Endothelial cell of coronary artery (primary cell): ENCODE data around the gene HOXD13. TPM values are rescaled to one million over a fixed set of nuclear protein-coding genes. Genes with fewer than 3 reads are reported as not detected.

ENCODE experiments used
- total RNA-seq: library from RNA; depleted of rRNA; stranded (reverse); fragments of >200 nt; gene quantifications from 2 replicates; pipeline ENCODE4 v1.2.3, GENCODE V29; 2014

HOXD13 gene
- not detected in 2 replicates for total RNA-seq

GRCh38 chr2:176092270-176093144 is at the start of gene HOXD13:
Gene HOXD13 (plus strand): TSS chr2:176092721. CDS start chr2:176092891, 170 bp downstream.

GRCh38 chr2:176083796-176084261 is 8.7 kb upstream of the HOXD13 start, which contains the start of gene EVX2:
Gene EVX2 (minus strand): TSS chr2:176083962. CDS start chr2:176083776, 186 bp downstream.

DNA sequence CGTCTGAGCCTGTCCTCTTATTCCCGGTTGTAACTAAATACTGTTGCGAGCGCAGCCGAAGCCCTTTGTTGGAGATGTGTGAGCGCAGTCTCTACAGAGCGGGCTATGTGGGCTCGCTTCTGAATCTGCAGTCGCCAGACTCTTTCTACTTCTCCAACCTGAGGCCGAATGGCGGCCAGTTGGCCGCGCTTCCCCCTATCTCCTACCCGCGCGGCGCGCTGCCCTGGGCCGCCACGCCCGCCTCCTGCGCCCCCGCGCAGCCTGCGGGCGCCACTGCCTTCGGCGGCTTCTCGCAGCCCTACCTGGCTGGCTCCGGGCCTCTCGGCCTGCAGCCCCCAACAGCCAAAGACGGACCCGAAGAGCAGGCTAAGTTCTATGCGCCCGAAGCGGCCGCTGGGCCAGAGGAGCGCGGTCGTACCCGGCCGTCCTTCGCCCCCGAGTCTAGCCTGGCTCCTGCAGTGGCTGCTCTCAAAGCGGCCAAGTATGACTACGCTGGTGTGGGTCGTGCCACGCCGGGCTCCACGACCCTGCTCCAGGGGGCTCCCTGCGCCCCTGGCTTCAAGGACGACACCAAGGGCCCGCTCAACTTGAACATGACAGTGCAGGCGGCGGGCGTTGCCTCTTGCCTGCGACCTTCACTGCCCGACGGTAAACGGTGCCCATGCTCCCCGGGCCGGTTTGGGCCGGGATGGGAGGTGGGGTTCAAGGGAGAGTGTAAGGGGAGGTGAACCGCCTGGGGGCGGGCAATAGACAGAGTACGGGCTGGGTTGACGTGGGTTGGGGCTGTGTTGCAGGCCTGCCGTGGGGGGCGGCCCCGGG is 7.4 kb downstream of the HOXD13 start, which contains the start of gene HOXD12:
TSS of gene HOXD12 (plus strand) at position 68 of the 819 bp plus-strand sequence. CDS start at position 75, 7 bp downstream.

DNA sequence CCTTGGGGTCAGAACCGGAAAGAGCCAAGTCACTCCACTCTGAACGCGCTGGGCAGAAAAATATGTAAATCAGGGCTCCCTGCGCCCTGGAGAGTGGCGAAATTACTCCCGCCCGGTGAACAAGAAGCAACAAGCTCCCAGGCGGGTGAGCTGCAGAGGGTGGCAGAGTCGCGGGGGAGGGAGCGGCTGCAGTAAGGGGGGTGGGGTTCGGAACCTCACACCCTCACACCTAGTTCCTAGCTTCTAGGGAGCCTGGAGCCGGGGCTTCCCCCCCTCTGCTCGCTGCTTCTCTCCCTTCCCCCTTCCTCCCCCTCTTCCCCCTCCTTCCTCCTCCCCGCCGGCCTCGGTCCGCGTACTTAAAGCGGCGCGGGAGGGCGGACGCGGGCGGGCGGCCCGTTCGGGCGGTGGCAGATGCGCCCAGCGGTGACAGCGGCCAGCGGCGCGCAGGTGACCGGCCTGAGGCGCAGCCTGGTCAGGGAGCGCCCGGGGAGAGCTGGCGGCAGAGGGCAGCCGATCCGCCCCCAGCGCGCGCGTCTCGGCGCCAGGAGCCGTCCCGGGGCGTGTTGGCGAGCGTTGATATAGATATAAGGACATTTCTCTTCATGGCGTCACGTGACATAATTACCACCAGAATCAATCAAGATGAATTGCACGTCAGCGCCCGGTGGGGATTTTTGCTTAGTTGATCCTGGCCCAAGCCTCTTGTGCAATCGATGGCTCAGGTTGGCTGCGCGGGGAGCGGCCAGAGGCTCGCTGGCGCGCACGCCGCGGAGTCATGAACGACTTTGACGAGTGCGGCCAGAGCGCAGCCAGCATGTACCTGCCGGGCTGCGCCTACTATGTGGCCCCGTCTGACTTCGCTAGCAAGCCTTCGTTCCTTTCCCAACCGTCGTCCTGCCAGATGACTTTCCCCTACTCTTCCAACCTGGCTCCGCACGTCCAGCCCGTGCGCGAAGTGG is 14.3 kb downstream of the HOXD13 start, which contains the start of gene HOXD11:
TSS of gene HOXD11 (plus strand) at position 700 of the 959 bp plus-strand sequence. CDS start at position 776, 76 bp downstream.

GRCh38 chr2:176115883-176116813 is 23.6 kb downstream of the HOXD13 start, which contains the start of gene HOXD10:
Gene HOXD10 (plus strand): TSS chr2:176116778. CDS start chr2:176116834, 56 bp downstream.

GRCh38 chr2:176122683-176123410 is 30.3 kb downstream of the HOXD13 start, which contains the start of gene HOXD9:
Gene HOXD9 (plus strand): TSS chr2:176122719. CDS start chr2:176122769, 50 bp downstream.

GRCh38 chr2:176128982-176129796 is 36.7 kb downstream of the HOXD13 start, which contains the start of gene HOXD8:
Gene HOXD8 (plus strand): TSS chr2:176129705. CDS start chr2:176130367, 662 bp downstream.

Other genes starting within 250 kb of the HOXD13 start
- gene LNPK, start 90.5 kb upstream of the HOXD13 start, total RNA-seq: 5.9 and 13.6 TPM in 2 replicates
- gene EVX2, start 8.8 kb upstream of the HOXD13 start, total RNA-seq: not detected in 2 replicates
- gene HOXD12, start 7.1 kb downstream of the HOXD13 start, total RNA-seq: not detected in 2 replicates
- not detected in 2 replicates for gene HOXD11, start 14.6 kb downstream of the HOXD13 start, total RNA-seq
- not detected in 2 replicates for gene HOXD10, start 24.1 kb downstream of the HOXD13 start, total RNA-seq
- 0.09 and 0.75 TPM in 2 replicates for gene HOXD9, start 30.0 kb downstream of the HOXD13 start, total RNA-seq
- gene HOXD8, start 37.0 kb downstream of the HOXD13 start, total RNA-seq: 0.99 and 4.1 TPM in 2 replicates
- 0.36 and 2.8 TPM in 2 replicates for gene HOXD4, start 58.8 kb downstream of the HOXD13 start, total RNA-seq
- gene HOXD3, start 64.6 kb downstream of the HOXD13 start, total RNA-seq: 0.54 and 2.4 TPM in 2 replicates
- gene HOXD1, start 95.9 kb downstream of the HOXD13 start, total RNA-seq: 1.8 and 2.3 TPM in 2 replicates
- 27.2 and 27.3 TPM in 2 replicates for gene MTX2, start 176.7 kb downstream of the HOXD13 start, total RNA-seq